H9 (cell line): ENCODE data around the gene PTPN21. TPM values are rescaled to one million over a fixed set of nuclear protein-coding genes. Genes with fewer than 3 reads are reported as not detected.

Source experiments
- DNase-seq: peaks from one replicate; pipeline ENCODE4 v3.0.0-alpha.2; 2017
- H2AFZ ChIP-seq: one replicate; pipeline ENCODE4 v1.6.1; 2013; ENCODE audit warnings: mild to moderate bottlenecking, low read length, control low read depth, moderate library complexity
- H2AK5ac ChIP-seq: 2 replicates; pipeline ENCODE4 v1.6.1; 2013; ENCODE audit warnings: low read length, control low read depth, mixed read lengths; ENCODE audit not compliant: insufficient read length
- H2BK120ac ChIP-seq: one replicate; pipeline ENCODE4 v1.6.1; 2013; ENCODE audit warnings: low read depth, mild to moderate bottlenecking, low read length, control low read depth, inconsistent platforms; ENCODE audit not compliant: poor library complexity, severe bottlenecking
- H2BK12ac ChIP-seq: 2 replicates; pipeline ENCODE4 v1.6.1; 2013; ENCODE audit warnings: low read length, control low read depth, mixed read lengths, low read depth; ENCODE audit not compliant: insufficient read length
- H2BK15ac ChIP-seq: 2 replicates; pipeline ENCODE4 v1.6.1; 2013; ENCODE audit warnings: low read depth, low read length, control low read depth
- H2BK20ac ChIP-seq: one replicate; pipeline ENCODE4 v1.6.1; 2013; ENCODE audit warnings: low read depth, mild to moderate bottlenecking, low read length, control low read depth, inconsistent platforms; ENCODE audit not compliant: poor library complexity, severe bottlenecking
- H2BK5ac ChIP-seq: 2 replicates; pipeline ENCODE4 v1.6.1; 2013; ENCODE audit warnings: low read length, control low read depth, mixed read lengths; ENCODE audit not compliant: insufficient read length
- H3K14ac ChIP-seq: 2 replicates; pipeline ENCODE4 v1.6.1; 2013; ENCODE audit warnings: low read length, control low read depth; ENCODE audit not compliant: insufficient read depth
- H3K18ac ChIP-seq: 2 replicates; pipeline ENCODE4 v1.6.1; 2013; ENCODE audit warnings: low read depth, mild to moderate bottlenecking, mixed read lengths, low read length, control low read depth; ENCODE audit not compliant: insufficient read length
- H3K23ac ChIP-seq: 2 replicates; pipeline ENCODE4 v1.6.1; 2013; ENCODE audit warnings: low read length, control low read depth, mixed read lengths, low read depth; ENCODE audit not compliant: insufficient read length
- H3K23me2 ChIP-seq: 2 replicates; pipeline ENCODE4 v1.6.1; 2013; ENCODE audit warnings: low read depth, mild to moderate bottlenecking, mixed read lengths, low read length, control low read depth; ENCODE audit not compliant: insufficient read length, poor library complexity, severe bottlenecking
- H3K27ac ChIP-seq: 2 replicates; pipeline ENCODE4 v1.5.1; 2013; ENCODE audit warnings: low read length, control low read depth, mixed read lengths, low read depth; ENCODE audit not compliant: insufficient read length
- H3K27me3 ChIP-seq: 2 replicates; pipeline ENCODE4 v1.6.1; 2013; ENCODE audit warnings: low read length, control low read depth, inconsistent platforms; ENCODE audit not compliant: insufficient read depth
- H3K4ac ChIP-seq: 2 replicates; pipeline ENCODE4 v1.6.1; 2013; ENCODE audit warnings: low read depth, mild to moderate bottlenecking, control low read depth, inconsistent platforms, low read length, moderate library complexity
- H3K4me1 ChIP-seq: 2 replicates; pipeline ENCODE4 v1.6.1; 2013; ENCODE audit warnings: low read length, control low read depth, inconsistent platforms; ENCODE audit not compliant: insufficient read depth
- H3K4me2 ChIP-seq: 2 replicates; pipeline ENCODE4 v1.6.1; 2013; ENCODE audit warnings: low read length, control low read depth, mixed read lengths; ENCODE audit not compliant: insufficient read length, insufficient read depth
- H3K56ac ChIP-seq: 2 replicates; pipeline ENCODE4 v1.6.1; 2013; ENCODE audit warnings: low read depth, mild to moderate bottlenecking, mixed read lengths, low read length, control low read depth; ENCODE audit not compliant: insufficient read length
- H3K79me1 ChIP-seq: 2 replicates; pipeline ENCODE4 v1.6.1; 2013; ENCODE audit warnings: low read depth, mild to moderate bottlenecking, moderate library complexity, low read length, control low read depth, inconsistent platforms; ENCODE audit not compliant: insufficient read depth, poor library complexity, severe bottlenecking
- H3K79me2 ChIP-seq: 2 replicates; pipeline ENCODE4 v1.6.1; 2013; ENCODE audit warnings: low read length, control low read depth, inconsistent platforms; ENCODE audit not compliant: insufficient read depth
- H3K9ac ChIP-seq: 2 replicates; pipeline ENCODE4 v1.6.1; 2013; ENCODE audit warnings: low read length, control low read depth, mixed read lengths; ENCODE audit not compliant: insufficient read length; ENCODE audit errors: extremely low read depth
- H3K9me3 ChIP-seq: one replicate; pipeline ENCODE4 v1.6.1; 2013; ENCODE audit warnings: low read depth, low read length, inconsistent platforms; ENCODE audit not compliant: control insufficient read depth
- H3T11ph ChIP-seq: one replicate; pipeline ENCODE4 v1.6.1; 2013; ENCODE audit warnings: mild to moderate bottlenecking, low read length, control low read depth, inconsistent platforms
- H4K20me1 ChIP-seq: one replicate; pipeline ENCODE4 v1.6.1; 2013; ENCODE audit not compliant: control insufficient read depth, insufficient read length, insufficient read depth
- H4K5ac ChIP-seq: 2 replicates; pipeline ENCODE4 v1.6.1; 2013; ENCODE audit warnings: low read depth, mild to moderate bottlenecking, mixed read lengths, low read length, control low read depth; ENCODE audit not compliant: insufficient read length
- H4K8ac ChIP-seq: replicated peaks from 2 replicates; pipeline ENCODE4 v1.6.1; 2013; ENCODE audit warnings: low read length, control low read depth, mixed read lengths, low read depth; ENCODE audit not compliant: insufficient read length
- H4K91ac ChIP-seq: 2 replicates; pipeline ENCODE4 v1.6.1; 2013; ENCODE audit warnings: low read depth, mild to moderate bottlenecking, moderate library complexity, mixed read lengths, low read length, control low read depth; ENCODE audit not compliant: insufficient read length
- H3K27ac Mint-ChIP-seq, 3 experiments: 2 replicates in 2 of 3; 3 replicates in 1 of 3; pipeline ENCODE4 v1.8.0; 2020 to 2021; ENCODE audit warnings: mixed read lengths in 3 of 3, mild to moderate bottlenecking in 1 of 3, moderate library complexity in 1 of 3
- H3K27me3 Mint-ChIP-seq: 2 replicates; pipeline ENCODE4 v1.8.0; 2021; ENCODE audit warnings: low read depth, mild to moderate bottlenecking, moderate library complexity, mixed read lengths
- H3K36me3 Mint-ChIP-seq, 3 experiments: 2 replicates in 2 of 3; 3 replicates in 1 of 3; pipeline ENCODE4 v1.8.0; 2020 to 2021; ENCODE audit warnings: low read depth in 3 of 3, mixed read lengths in 3 of 3; ENCODE audit not compliant: insufficient read depth in 1 of 3
- H3K4me1 Mint-ChIP-seq, 2 experiments: 2 replicates each; pipeline ENCODE4 v1.8.0; 2020; ENCODE audit warnings: mixed read lengths in 2 of 2
- H3K4me3 Mint-ChIP-seq, 2 experiments: 2 replicates in 1 of 2; 3 replicates in 1 of 2; pipeline ENCODE4 v1.8.0; 2020 to 2021; ENCODE audit warnings: mild to moderate bottlenecking in 2 of 2, mixed read lengths in 2 of 2, moderate library complexity in 1 of 2
- H3K9me3 Mint-ChIP-seq, 2 experiments: 2 replicates in 1 of 2; 3 replicates in 1 of 2; pipeline ENCODE4 v1.8.0; 2020; ENCODE audit warnings: mild to moderate bottlenecking in 2 of 2, mixed read lengths in 2 of 2, moderate library complexity in 1 of 2
- CTCF ChIP-seq: fragments of 200-600 bp; sonication (generic); conservative IDR thresholded peaks from 3 replicates; pipeline ENCODE4 v1.8.0; 2021; ENCODE audit warnings: antibody characterized with exemption, mild to moderate bottlenecking
- WGBS: extraction: QIAGEN DNeasy Blood & Tissue Kit; methylation state at CpG from one replicate; pipeline ENCODE4 v1.1.7; 2013; ENCODE audit warnings: missing lambda C conversion rate, low lambda C conversion rate, mixed read lengths; ENCODE audit not compliant: insufficient read length; ENCODE audit errors: extremely low coverage; 5-methylcytosine and 5-hydroxymethylcytosine counted together
- total RNA-seq: library from RNA; stranded (reverse); gene quantifications from 2 replicates; pipeline ENCODE4 v1.2.1, GENCODE V29; 2021

PTPN21 gene
- total RNA-seq, 1 experiment from 2014 or later, result 14.3 TPM

DNA sequence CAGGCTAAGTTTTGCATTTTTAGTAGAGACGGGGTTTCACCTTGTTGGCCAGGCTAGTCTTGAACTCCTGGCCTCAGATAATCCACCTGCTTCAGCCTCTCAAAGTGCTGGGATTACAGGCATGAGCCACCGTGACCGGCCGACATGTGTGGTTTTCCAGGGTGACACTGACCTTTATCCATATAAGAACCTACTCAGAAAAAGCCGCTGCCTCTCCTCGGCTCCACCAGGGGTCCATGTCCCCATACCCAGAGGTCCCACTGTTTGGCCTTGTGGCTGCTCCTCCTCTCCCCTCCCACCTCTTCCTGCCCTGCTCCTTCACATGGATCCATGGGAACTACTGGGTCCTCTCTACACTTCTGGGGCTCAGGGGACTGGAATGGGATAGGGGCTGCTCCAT is 64.6 kb downstream of the PTPN21 start:
- Histone ChIP-seq H2AFZ (no peak overlapping the region), H3K79me2 (no peaks in the 10 kb centered on the region), H4K8ac (no peak overlapping the region), H2AK5ac (no peak overlapping the region), H3K4me1 (no peaks in the 10 kb centered on the region), H4K5ac (no peak overlapping the region), H3K14ac (no peak overlapping the region), H3K9me3 (no peaks in the 10 kb centered on the region), H3K4me2 (no peak overlapping the region), H4K91ac (no peak overlapping the region), H3K27me3 (no peaks in the 10 kb centered on the region), H3T11ph (no peak overlapping the region), H3K23me2 (no peaks in the 10 kb centered on the region), H2BK12ac (no peak overlapping the region), H3K4ac (no peak overlapping the region), H3K56ac (no peak overlapping the region), H3K9ac (no peak overlapping the region), H3K18ac (no peak overlapping the region), H3K23ac (no peak overlapping the region), H4K20me1 (no peaks in the 10 kb centered on the region), H3K27ac (no peak overlapping the region), H2BK5ac (no peak overlapping the region), H2BK15ac (no peak overlapping the region), H2BK20ac (no peak overlapping the region), H2BK120ac (no peak overlapping the region), H3K79me1 (no peaks in the 10 kb centered on the region)
- Mint-ChIP-seq H3K27me3 (no peaks in the 10 kb centered on the region), H3K27ac (no peak overlapping the region), H3K9me3 (no peaks in the 10 kb centered on the region), H3K36me3 (peaks cover 0 to 23% (median 14%) of the 10 kb centered on the region in 3 experiments; a peak in 5 of 7 replicates), H3K4me1 (peaks cover 16 to 18% of the 10 kb centered on the region in 2 experiments), H3K4me3 (no peak overlapping the region)
- WGBS, result no CpG with 5 or more reads among the region's 6 CpGs
- no peak for TF ChIP-seq CTCF
- DNase-seq, result peak; percentile 33
